B cell (primary cell): Measurements from ENCODE around the gene MAPK14. TPM values are rescaled to one million over a fixed set of nuclear protein-coding genes. Genes with fewer than 3 reads are reported as not detected.
"Not testable (repeated sequence)": the region's sequence is repeated elsewhere in the genome, so short reads cannot be mapped to it uniquely, and the experiment has no call there.

Experiments
- ATAC-seq: fragments of 200-7000 bp; cut with Tn5 transposase; one replicate; pipeline ENCODE4 v1.10.0; 2021; ENCODE audit warnings: low read depth, mild to moderate bottlenecking, moderate number of reproducible peaks, moderate library complexity
- CTCF ChIA-PET: fragments of 350-600 bp; sonication (Branson Sonifier 250); formaldehyde crosslinking; loops from one replicate; lab custom pipeline; 2021; ENCODE audit warnings: antibody characterized with exemption, inconsistent platforms; lab: Charles Lee
- POLR2A ChIA-PET: fragments of 350-600 bp; sonication (Branson Sonifier 250); formaldehyde crosslinking; loops from one replicate; lab custom pipeline; 2021; ENCODE audit warnings: antibody characterized with exemption; lab: Charles Lee
- DNase-seq: peaks from one replicate; pipeline ENCODE4 v3.0.0; 2013
- H2AFZ ChIP-seq: 2 replicates; pipeline ENCODE4 v1.6.1; 2012; ENCODE audit warnings: mild to moderate bottlenecking, low read depth, low read length; ENCODE audit not compliant: insufficient read depth, poor library complexity, severe bottlenecking
- H3K27ac ChIP-seq, 2 donors: 1 replicate in 1 of 2; 2 replicates in 1 of 2; pipeline ENCODE4 v1.5.1; 2012 to 2013; ENCODE audit warnings: low read length in 2 of 2, mild to moderate bottlenecking in 2 of 2, moderate library complexity in 1 of 2
- H3K27me3 ChIP-seq, 4 experiments: fragments of 200-600 bp in 1 of 4; sonication (generic) in 1 of 4; replicated peaks in 1 of 4; 1 replicate in 2 of 4; 2 replicates in 2 of 4; pipeline versions ENCODE4 v1.6.1 to v1.7.0; 2013 to 2016; ENCODE audit warnings: low read length in 3 of 4, mild to moderate bottlenecking in 2 of 4, mixed read lengths in 1 of 4, moderate library complexity in 1 of 4; ENCODE audit not compliant: insufficient read depth in 4 of 4, control insufficient read depth in 3 of 4; ENCODE audit errors: control extremely low read depth in 1 of 4
- H3K36me3 ChIP-seq, 2 experiments: replicated peaks in 1 of 2; 1 replicate in 1 of 2; 2 replicates in 1 of 2; pipeline versions ENCODE4 v1.6.1 to v1.7.1; 2013; ENCODE audit warnings: low read length in 1 of 2; ENCODE audit not compliant: insufficient read depth in 2 of 2, control insufficient read depth in 1 of 2; ENCODE audit errors: control extremely low read depth in 1 of 2, extremely low read depth in 1 of 2
- H3K4me1 ChIP-seq, 2 donors: fragments of 200-600 bp in 1 of 2; sonication (generic) in 1 of 2; 1 replicate in 1 of 2; 2 replicates in 1 of 2; pipeline versions ENCODE4 v1.5.1 to v1.6.1; 2013 to 2017; ENCODE audit warnings: low read length in 2 of 2; ENCODE audit not compliant: control insufficient read depth in 2 of 2, insufficient read depth in 2 of 2
- H3K4me2 ChIP-seq: replicated peaks from 2 replicates; pipeline ENCODE3; 2012; ENCODE audit warnings: mild to moderate bottlenecking, low read depth, low read length; ENCODE audit not compliant: poor library complexity, severe bottlenecking
- H3K4me3 ChIP-seq, 5 experiments: fragments of 200-600 bp in 1 of 5; sonication (generic) in 1 of 5; 1 replicate in 3 of 5; 2 replicates in 2 of 5; pipeline versions ENCODE4 v1.5.1 to v1.7.0; 2011 to 2016; ENCODE audit warnings: low read length in 4 of 5, mild to moderate bottlenecking in 4 of 5, low read depth in 2 of 5, control low read depth in 1 of 5, moderate library complexity in 1 of 5; ENCODE audit not compliant: insufficient read depth in 1 of 5; ENCODE audit errors: control extremely low read depth in 1 of 5, extremely low read depth in 1 of 5
- H3K79me2 ChIP-seq: fragments of 200-600 bp; sonication (generic); one replicate; pipeline ENCODE4 v1.6.0; 2016; ENCODE audit warnings: low read length; ENCODE audit not compliant: control insufficient read depth, insufficient read depth
- H3K9ac ChIP-seq: fragments of 200-600 bp; sonication (generic); 2 replicates; pipeline ENCODE4 v1.6.1; 2017; ENCODE audit warnings: mild to moderate bottlenecking, low read length, moderate library complexity
- H3K9me3 ChIP-seq, 3 donors: one replicate each; pipeline versions ENCODE4 v1.6.1 to v1.7.1; 2013; ENCODE audit warnings: low read length in 2 of 3; ENCODE audit not compliant: control insufficient read depth in 2 of 3, insufficient read depth in 1 of 3; ENCODE audit errors: control extremely low read depth in 1 of 3
- H4K20me1 ChIP-seq: 2 replicates; pipeline ENCODE4 v1.6.0; 2012; ENCODE audit warnings: mild to moderate bottlenecking, low read length; ENCODE audit not compliant: insufficient read depth, control insufficient read depth, poor library complexity, severe bottlenecking
- H3K27ac Mint-ChIP-seq: one replicate; pipeline ENCODE4 v1.8.0; 2021; ENCODE audit warnings: mixed read lengths
- H3K27me3 Mint-ChIP-seq: one replicate; pipeline ENCODE4 v1.8.0; 2021; ENCODE audit warnings: mixed read lengths
- H3K4me1 Mint-ChIP-seq: one replicate; pipeline ENCODE4 v1.8.0; 2021; ENCODE audit warnings: mixed read lengths
- H3K4me3 Mint-ChIP-seq: one replicate; pipeline ENCODE4 v1.8.0; 2021; ENCODE audit warnings: mixed read lengths
- H3K9me3 Mint-ChIP-seq: one replicate; pipeline ENCODE4 v1.8.0; 2022; ENCODE audit warnings: mixed read lengths; ENCODE audit not compliant: insufficient read depth
- EZH2 ChIP-seq: IDR thresholded peaks from 2 replicates; pipeline ENCODE4 v1.6.1; 2012; ENCODE audit warnings: borderline replicate concordance, low read depth, mild to moderate bottlenecking, moderate library complexity, low read length; ENCODE audit not compliant: insufficient read depth, poor library complexity, severe bottlenecking
- WGBS: methylation state at CpG from one replicate; pipeline ENCODE4 v1.1.5; 2013; ENCODE audit warnings: missing lambda C conversion rate; ENCODE audit not compliant: insufficient coverage; 5-methylcytosine and 5-hydroxymethylcytosine counted together
- intact Hi-C: fragments of 100-400 bp; cut with micrococcal nuclease; formaldehyde crosslinking; loops from one replicate; pipeline ENCODE4 v1.10.0; 2022
- polyA plus RNA-seq: library from polyadenylated mRNA; depleted of rRNA; stranded (reverse); fragments of >200 nt; gene quantifications from 2 replicates; pipeline ENCODE4 v1.2.3, GENCODE V29; 2012
- total RNA-seq, 2 donors: library from RNA; stranded (reverse); fragments of 120-200 nt in 1 of 2; gene quantifications; 1 replicate in 1 of 2; 2 replicates in 1 of 2; pipeline versions ENCODE4 v1.2.3 to v1.2.4, GENCODE V29; 2013 to 2022
- TF ChIP-seq, protein P1 (sequence below): fragments of 200-600 bp; IDR thresholded peaks from one replicate; pipeline ENCODE4 v1.8.0; 2022; ENCODE audit warnings: antibody characterized with exemption, mild to moderate bottlenecking

Gene MAPK14
- total and polyA plus RNA-seq, 2 donors (not counting 1 experiment from before 2014, with no cell fraction given): 19.5 to 50.4 TPM

DNA sequence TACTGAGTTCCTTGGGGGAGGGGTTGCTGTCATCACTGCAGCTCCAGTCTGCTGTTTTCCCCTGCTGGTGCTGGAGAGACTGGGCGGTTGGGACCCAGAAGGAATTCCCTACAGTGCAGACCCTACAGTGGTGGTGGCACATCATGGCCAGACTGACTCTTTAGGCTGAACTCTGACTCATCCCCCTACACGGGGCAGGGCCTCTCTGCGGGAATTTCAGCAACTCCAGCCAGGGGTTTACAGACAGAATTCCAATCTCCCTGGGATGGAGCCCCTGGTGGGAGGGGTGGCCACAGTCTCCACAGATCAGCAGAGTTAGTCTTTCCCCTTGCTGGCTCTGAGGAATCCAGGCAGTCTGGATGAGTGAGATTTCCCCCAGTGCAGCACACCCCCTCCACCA, 55.8 kb downstream of the MAPK14 start:
- Histone ChIP-seq H3K79me2 (no peaks in the 10 kb centered on the region), H3K27me3 (no peaks in the 10 kb centered on the region), H4K20me1 (no peaks in the 10 kb centered on the region), H3K4me3 (no peak overlapping the region), H3K36me3 (peaks cover 16 to 51% of the 10 kb centered on the region in 2 experiments), H3K9ac (no peak overlapping the region), H3K9me3 (peaks cover 0 to 5% (median 4%) of the 10 kb centered on the region in 3 donors), H3K4me1 (peaks cover 6 to 7% of the 10 kb centered on the region in 2 donors), H3K27ac (no peak overlapping the region), H2AFZ (no peak overlapping the region), H3K4me2 (no peak overlapping the region)
- ATAC-seq (no peak), DNase-seq (no peak)
- Mint-ChIP-seq H3K9me3 (peaks cover 3% of the 10 kb centered on the region), H3K27ac (no peak overlapping the region), H3K4me1 (peaks cover 23% of the 10 kb centered on the region), H3K27me3 (no peaks in the 10 kb centered on the region), H3K4me3 (no peak overlapping the region)
- ChIA-PET POLR2A (no interaction called here), CTCF (interaction anchor here (0.6 to 6.3 kb wide), 2 partner anchors 12 to 112 kb away, joined by 3 to 46 read pairs; no protein-coding TSS in a partner anchor)
- intact Hi-C loops: no loop called here
- WGBS: 96% methylated on average over 3 of the region's 3 CpGs
- TF ChIP-seq, protein P1, sequence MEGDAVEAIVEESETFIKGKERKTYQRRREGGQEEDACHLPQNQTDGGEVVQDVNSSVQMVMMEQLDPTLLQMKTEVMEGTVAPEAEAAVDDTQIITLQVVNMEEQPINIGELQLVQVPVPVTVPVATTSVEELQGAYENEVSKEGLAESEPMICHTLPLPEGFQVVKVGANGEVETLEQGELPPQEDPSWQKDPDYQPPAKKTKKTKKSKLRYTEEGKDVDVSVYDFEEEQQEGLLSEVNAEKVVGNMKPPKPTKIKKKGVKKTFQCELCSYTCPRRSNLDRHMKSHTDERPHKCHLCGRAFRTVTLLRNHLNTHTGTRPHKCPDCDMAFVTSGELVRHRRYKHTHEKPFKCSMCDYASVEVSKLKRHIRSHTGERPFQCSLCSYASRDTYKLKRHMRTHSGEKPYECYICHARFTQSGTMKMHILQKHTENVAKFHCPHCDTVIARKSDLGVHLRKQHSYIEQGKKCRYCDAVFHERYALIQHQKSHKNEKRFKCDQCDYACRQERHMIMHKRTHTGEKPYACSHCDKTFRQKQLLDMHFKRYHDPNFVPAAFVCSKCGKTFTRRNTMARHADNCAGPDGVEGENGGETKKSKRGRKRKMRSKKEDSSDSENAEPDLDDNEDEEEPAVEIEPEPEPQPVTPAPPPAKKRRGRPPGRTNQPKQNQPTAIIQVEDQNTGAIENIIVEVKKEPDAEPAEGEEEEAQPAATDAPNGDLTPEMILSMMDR: no peak
- TF ChIP-seq EZH2: no peak

DNA sequence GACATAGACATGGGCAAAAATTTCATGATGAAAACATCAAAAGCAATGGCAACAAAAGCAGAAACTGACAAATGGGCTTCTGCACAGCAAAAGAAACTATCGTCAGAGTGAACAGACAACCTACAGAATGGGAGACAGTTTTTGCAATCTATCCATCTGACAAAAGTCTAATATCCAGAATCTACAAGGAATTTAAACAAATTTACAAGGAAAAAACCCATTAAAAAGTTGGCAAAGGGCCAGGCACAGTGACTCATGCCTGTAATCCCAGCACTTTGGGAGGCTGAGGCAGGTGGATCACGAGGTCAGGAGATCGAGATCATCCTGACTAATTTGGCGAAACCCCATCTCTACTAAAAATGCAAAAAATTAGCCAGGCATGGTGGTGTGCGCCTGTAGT, 60.6 kb downstream of the MAPK14 start:
- H3K9me3 ChIP-seq, H3K4me3 ChIP-seq, H3K9ac ChIP-seq, ATAC-seq, H3K4me1 ChIP-seq, H3K4me2 ChIP-seq, H3K27ac ChIP-seq, POLR2A ChIA-PET, DNase-seq, H2AFZ ChIP-seq, CTCF ChIA-PET, intact Hi-C loops, H3K79me2 ChIP-seq, H3K4me3 Mint-ChIP-seq, H3K9me3 Mint-ChIP-seq, H3K27me3 Mint-ChIP-seq, H3K27me3 ChIP-seq, H3K27ac Mint-ChIP-seq, H4K20me1 ChIP-seq: not testable (repeated sequence)
- H3K36me3 ChIP-seq: peaks cover 4 to 26% of the 10 kb centered on the region in 2 experiments
- WGBS: 93% methylated on average over 2 of the region's 5 CpGs
- peaks cover 21% of the 10 kb centered on the region for H3K4me1 Mint-ChIP-seq
